Activated CD4-positive, alpha-beta T cell treated with anti-CD3 and anti-CD28 coated beads, Interleukin-2, Interleukin-6, amounts not matched to agents 100 ng/mL and 50 ng/mL, durations not matched to agents 16 hours and 8 hours (primary cell): ENCODE measurements around the gene SLC35F1.
"Not testable (repeated sequence)": the region's sequence is repeated elsewhere in the genome, so short reads cannot be mapped to it uniquely, and the experiment has no call there.

Source experiments
- DNase-seq: peaks from one replicate; pipeline ENCODE4 v3.0.0-alpha.2; 2020

SLC35F1 gene

GRCh38 chr6:117928833-117929232, 21.8 kb downstream of the SLC35F1 start:
- DNase-seq, result no peak

DNA sequence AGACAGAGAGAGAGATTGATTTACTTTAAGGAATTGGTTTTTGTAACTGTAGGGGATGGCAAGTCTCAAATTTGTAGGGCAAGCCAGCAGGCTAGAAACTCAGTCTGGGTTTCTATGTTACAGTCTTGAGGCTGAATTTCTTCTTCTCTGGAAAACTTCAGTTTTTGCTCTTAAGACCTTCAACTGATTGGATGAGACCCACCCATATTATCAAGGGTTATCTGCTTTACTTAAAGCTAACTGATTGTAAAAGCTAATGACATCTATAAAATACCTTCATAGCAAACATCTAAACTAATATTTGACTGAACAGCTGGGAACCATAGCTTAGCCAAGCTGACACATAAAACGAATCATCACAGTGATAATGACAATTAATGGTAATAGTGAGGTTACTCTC, 22.4 kb downstream of the SLC35F1 start:
- no peak for DNase-seq

GRCh38 chr6:117930645-117931044, 23.6 kb downstream of the SLC35F1 start:
- no peak for DNase-seq

DNA sequence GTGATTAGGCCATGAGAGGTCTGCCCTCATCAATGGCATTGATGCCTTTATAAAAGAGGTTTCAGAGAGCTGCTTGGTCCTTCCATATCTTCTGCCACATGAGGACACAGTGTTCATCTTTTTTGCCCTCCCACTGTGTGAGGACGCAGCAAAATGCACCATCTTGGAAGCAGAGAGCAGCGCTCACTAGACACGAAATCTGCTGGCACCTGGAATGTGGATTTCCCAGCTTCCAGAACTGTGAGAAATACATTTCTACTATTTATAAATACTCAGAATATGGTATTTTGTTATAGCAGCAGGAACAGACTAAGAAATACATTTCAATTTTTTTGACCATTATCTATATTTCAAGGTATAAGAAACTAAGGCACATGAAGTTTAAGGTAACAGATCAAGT, 24.9 kb downstream of the SLC35F1 start:
- DNase-seq, result no peak

DNA sequence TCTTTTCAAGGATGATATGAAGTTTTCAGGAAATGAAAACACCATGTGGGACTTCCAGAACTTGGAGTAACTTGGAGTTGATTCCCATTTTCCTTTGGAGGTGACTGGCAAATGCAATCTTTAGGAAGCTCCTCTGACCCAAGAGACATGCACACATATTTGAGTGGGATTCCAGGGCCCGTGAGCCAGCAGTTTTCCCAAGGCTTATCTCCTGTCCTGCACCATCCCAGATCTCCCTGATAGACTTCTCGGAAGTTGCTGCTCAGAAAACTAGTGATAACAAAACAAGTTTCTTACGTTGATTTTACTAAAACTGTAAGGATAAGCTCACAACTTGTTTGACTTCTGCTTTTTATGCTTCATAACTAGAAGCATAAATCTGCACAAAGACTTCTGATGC, 25.6 kb downstream of the SLC35F1 start:
- DNase-seq, result no peak

GRCh38 chr6:117933471-117933870, 26.4 kb downstream of the SLC35F1 start:
- DNase-seq, result no peak

GRCh38 chr6:117938311-117938995, 31.4 kb downstream of the SLC35F1 start:
- DNase-seq, result no peak

- peak; percentile 2 for DNase-seq
Measured at GRCh38 chr6:117947234-117947633, 40.2 kb downstream of the SLC35F1 start.

GRCh38 chr6:117951783-117952182, 44.7 kb downstream of the SLC35F1 start:
- DNase-seq, result no peak

DNA sequence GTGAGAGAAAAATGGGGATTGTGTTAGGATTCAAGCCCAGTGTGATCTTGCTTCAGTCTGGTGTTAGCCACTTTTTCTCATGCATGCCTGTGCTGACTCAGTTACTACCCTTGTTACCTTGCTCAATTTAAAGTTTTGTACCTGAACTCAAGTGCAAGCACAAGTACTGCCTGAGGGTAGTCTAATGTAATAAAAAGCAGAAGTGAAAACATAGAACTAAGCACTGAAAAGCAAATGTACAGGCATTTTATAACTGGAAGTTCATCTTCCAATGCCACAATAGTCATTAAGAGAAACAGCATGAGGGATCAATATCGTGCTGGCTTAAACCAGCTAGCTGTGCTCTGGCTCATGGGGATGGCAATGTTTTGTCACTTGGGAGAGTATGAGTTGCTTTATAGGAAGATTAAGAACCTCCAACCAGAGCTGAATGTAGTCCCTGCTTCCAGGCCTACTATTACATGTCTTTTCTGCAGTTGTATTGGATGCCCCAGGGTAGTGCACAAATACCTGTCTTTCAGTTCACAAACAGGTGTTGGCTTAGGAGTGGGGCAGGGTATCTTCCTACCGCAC, 48.7 kb downstream of the SLC35F1 start:
- no peak for DNase-seq

DNA sequence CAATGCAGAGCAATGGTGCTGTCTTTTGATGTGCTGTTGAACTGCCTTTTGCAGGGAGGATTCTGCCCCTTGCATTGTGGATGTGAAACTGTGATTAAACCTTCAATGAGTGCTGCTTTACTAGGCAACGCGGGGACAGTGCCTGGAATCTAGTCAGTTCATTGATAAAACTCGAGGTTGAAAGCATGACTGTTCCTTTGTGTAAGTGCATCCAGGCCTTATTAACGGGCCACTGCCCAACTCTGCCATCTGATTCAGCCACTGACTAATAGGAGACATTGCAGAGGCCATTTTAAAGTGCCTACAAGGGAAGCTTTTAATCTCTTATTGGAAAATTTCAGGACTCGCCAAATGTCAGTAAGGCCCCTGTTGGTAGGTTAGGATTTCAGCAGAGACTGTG, 49.3 kb downstream of the SLC35F1 start:
- DNase-seq, result no peak

DNA sequence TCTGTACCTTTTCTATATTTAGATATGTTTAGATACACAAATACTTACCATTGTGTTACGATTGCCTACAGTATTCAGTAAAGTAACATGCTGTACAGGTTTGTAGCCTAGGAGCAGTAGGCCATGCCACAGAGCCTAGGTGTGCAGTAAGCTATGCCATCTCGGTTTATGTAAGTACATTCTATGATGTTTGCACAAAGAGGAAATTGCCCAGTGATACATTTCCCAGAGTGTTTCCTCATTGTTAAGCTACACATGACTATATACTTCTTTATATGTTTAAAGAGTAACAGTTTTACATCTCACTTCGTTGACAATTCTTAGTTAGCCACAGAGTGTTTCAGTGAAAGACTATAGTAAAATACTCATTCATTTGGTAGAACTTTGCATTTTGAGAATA, 51.5 kb downstream of the SLC35F1 start:
- DNase-seq, result no peak

- DNase-seq, result no peak
Measured at GRCh38 chr6:117960877-117961276, 53.8 kb downstream of the SLC35F1 start.

GRCh38 chr6:117961301-117961700, 54.2 kb downstream of the SLC35F1 start:
- DNase-seq, result no peak

DNA sequence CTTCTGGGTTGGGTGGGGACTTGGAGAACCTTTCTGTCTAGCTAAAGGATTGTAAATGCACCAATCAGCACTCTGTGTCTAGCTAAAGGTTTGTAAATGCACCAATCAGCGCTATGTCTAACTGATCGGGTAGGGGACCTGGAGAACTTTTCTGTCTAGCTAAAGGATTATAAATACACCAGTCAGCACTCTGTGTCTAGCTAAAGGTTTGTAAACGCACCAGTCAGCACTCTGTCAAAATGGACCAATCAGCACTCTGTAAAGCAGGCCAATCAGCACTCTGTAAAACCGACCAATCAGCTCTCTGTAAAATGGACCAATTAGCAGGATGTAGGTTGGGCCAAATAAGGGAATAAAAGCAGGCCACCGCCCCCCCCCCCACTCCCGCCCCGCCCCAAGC, 58.7 kb downstream of the SLC35F1 start:
- DNase-seq, result not testable (repeated sequence)

DNA sequence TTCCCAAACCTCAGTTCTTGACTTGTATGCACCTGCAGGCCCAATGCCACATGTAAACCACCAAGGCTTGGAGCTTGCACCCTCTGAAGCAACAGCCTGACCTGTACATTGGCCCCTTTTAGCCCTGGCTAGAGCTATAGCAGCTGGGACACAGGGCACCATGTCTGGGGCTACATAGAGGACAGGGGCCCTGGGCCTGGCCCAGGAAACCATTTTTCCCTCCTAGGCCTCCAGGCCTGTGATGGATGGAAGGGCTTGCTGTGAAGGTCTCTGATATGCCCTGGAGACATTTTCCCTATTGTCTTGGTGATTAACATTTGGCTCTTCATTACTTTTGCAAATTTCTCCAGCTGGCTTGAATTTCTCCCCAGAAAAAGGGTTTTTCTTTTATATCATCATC, 64.6 kb downstream of the SLC35F1 start:
- no peak for DNase-seq

GRCh38 chr6:117974914-117975627, 68.0 kb downstream of the SLC35F1 start:
- no peak for DNase-seq

GRCh38 chr6:117976030-117976651, 69.1 kb downstream of the SLC35F1 start:
- DNase-seq, result peak; percentile 55

- no peak for DNase-seq
Measured at GRCh38 chr6:117985916-117986315, 78.9 kb downstream of the SLC35F1 start.

GRCh38 chr6:117986396-117986795, 79.3 kb downstream of the SLC35F1 start:
- DNase-seq, result no peak

GRCh38 chr6:117989086-117989485, 82.0 kb downstream of the SLC35F1 start:
- no peak for DNase-seq

GRCh38 chr6:117990151-117990550, 83.1 kb downstream of the SLC35F1 start:
- no peak for DNase-seq

DNA sequence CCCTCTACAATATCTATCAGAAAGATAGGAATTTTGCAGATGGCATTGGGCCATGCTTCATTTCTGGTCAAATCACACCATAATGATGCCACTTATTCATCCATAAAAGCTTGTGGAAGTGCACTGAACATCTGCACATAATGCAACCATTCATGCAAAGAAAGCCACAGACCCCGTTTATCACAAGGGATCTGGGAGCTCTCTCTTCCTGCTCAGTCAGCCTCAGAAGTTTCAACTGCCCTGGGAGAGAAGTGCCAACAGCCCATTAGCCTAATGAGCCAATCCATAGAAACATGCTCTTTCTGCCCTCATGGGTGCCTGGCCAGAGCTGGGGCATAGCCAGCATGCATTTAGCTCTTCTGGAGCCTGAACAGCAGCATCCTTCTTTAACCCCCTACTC, 85.8 kb downstream of the SLC35F1 start:
- DNase-seq, result no peak

- DNase-seq, result no peak
Measured at GRCh38 chr6:118012944-118013343, 105.9 kb downstream of the SLC35F1 start.
